ENCODE data around the gene MEF2A.

The MEF2A gene

DNA sequence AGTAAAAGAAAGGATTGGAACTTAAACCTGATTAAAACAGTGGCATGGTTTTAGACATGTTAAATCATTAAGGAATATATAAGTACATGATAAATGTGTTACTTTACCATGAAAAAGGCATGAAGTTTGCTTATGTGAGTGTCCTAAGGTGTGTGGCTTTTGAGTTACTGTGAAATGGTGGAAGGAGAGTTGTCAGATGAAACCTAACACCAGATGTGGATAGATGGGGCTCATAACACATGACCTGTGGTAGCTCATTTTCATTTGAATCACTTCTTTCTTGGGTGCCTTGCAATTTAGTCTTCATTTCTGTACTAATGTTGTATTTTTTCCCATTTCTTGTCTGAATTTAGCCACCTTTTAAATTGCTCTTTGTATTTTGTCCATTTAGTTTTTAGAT lies 13.0 kb downstream of the MEF2A start:
- TF ChIP-seq ZFX (IDR thresholded peaks at IDR 0.05) = no peak
- no peak overlapping the region for H3K27ac ChIP-seq

- no peak overlapping the region for H3K27ac ChIP-seq
- no peak for TF ChIP-seq ZFX (IDR thresholded peaks at IDR 0.05)
- TF ChIP-seq, protein P1, sequence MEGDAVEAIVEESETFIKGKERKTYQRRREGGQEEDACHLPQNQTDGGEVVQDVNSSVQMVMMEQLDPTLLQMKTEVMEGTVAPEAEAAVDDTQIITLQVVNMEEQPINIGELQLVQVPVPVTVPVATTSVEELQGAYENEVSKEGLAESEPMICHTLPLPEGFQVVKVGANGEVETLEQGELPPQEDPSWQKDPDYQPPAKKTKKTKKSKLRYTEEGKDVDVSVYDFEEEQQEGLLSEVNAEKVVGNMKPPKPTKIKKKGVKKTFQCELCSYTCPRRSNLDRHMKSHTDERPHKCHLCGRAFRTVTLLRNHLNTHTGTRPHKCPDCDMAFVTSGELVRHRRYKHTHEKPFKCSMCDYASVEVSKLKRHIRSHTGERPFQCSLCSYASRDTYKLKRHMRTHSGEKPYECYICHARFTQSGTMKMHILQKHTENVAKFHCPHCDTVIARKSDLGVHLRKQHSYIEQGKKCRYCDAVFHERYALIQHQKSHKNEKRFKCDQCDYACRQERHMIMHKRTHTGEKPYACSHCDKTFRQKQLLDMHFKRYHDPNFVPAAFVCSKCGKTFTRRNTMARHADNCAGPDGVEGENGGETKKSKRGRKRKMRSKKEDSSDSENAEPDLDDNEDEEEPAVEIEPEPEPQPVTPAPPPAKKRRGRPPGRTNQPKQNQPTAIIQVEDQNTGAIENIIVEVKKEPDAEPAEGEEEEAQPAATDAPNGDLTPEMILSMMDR (conservative IDR thresholded peaks at IDR 0.05) = no peak
Measured at GRCh38 chr15:99580076-99580475, 14.3 kb downstream of the MEF2A start.

- TF ChIP-seq, protein P1 (conservative IDR thresholded peaks at IDR 0.05) = no peak
- no peak for TF ChIP-seq ZFX (IDR thresholded peaks at IDR 0.05)
- no peak overlapping the region for H3K27ac ChIP-seq
Measured at GRCh38 chr15:99582508-99582960, 16.8 kb downstream of the MEF2A start.

- no peak overlapping the region for H3K27ac ChIP-seq
- TF ChIP-seq ZFX (IDR thresholded peaks at IDR 0.05) = no peak
- TF ChIP-seq, protein P1 (conservative IDR thresholded peaks at IDR 0.05) = no peak
Measured at GRCh38 chr15:99584081-99584600, 18.4 kb downstream of the MEF2A start.

- no peak overlapping the region for H3K27ac ChIP-seq
- TF ChIP-seq, protein P1 (conservative IDR thresholded peaks at IDR 0.05) = no peak
- TF ChIP-seq ZFX (IDR thresholded peaks at IDR 0.05) = no peak
Measured at GRCh38 chr15:99586121-99586520, 20.3 kb downstream of the MEF2A start.

DNA sequence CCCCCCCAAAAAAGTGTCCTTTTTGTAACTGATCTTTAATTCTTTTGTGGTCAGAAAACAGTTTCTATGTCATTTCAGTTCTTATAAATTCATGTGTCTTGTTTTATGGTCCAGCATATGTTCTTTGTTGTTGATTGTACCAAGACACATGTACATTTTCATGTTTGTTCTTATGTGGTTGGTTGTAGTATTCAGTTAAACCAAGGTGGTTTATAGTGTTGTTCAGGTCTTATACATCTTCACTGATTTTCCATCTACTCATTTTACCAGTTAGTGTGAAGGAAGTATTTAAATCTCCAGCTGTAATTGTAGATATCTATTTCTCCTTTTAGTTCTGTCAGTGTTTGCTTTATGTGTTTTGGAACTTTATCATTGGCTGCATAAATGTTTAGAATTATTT lies 24.0 kb downstream of the MEF2A start:
- TF ChIP-seq, protein P1 (conservative IDR thresholded peaks at IDR 0.05) = no peak

DNA sequence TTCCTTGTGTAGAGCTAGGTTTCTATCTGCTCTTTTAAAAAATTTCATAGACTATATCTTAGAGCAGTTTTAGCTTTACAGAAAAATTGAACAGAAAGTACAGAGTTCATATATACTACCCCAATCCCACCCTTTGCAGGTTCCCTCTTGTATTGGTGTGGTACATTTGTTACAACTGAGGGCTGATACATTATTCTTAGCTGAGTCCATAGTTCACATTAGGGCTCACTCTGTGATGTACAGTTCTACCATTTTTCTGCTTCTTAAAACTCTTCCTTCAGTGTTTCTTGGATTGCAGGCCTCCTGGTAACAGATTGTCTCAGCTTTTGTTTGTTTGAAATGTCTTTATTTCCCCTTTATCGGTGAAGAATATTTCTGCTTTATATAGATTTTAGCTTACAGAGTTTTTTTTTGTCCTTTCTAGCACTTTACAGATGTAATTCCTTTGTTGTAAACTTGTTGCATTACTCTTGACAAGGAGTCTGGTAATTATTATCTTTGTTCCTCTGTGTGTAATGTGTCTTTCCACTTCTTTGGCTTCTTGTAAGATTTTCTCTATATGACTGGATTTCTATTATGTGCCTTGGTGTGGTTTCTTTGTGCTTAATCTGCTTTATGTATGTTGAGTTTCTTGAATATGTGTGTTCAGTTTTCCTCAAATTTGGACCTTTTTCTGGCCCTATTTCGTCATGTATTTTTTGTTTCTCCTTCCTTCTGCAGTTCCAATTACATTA lies 25.3 kb downstream of the MEF2A start:
- H3K27ac ChIP-seq = no peak overlapping the region
- TF ChIP-seq, protein P1 (conservative IDR thresholded peaks at IDR 0.05) = no peak
- TF ChIP-seq ZFX (IDR thresholded peaks at IDR 0.05) = no peak

More for the DNA sequence above, 24.0 kb downstream of the MEF2A start:
- H3K27ac ChIP-seq = no peak overlapping the region

All from C4-2B (cell line).